GM04503 (cell line): ENCODE data around the gene PCDH10.

Experiments
- DNase-seq: peaks from one replicate; pipeline ENCODE4 v3.0.0-alpha.2; 2012; ENCODE audit warnings: low read depth

PCDH10 gene, protein sequence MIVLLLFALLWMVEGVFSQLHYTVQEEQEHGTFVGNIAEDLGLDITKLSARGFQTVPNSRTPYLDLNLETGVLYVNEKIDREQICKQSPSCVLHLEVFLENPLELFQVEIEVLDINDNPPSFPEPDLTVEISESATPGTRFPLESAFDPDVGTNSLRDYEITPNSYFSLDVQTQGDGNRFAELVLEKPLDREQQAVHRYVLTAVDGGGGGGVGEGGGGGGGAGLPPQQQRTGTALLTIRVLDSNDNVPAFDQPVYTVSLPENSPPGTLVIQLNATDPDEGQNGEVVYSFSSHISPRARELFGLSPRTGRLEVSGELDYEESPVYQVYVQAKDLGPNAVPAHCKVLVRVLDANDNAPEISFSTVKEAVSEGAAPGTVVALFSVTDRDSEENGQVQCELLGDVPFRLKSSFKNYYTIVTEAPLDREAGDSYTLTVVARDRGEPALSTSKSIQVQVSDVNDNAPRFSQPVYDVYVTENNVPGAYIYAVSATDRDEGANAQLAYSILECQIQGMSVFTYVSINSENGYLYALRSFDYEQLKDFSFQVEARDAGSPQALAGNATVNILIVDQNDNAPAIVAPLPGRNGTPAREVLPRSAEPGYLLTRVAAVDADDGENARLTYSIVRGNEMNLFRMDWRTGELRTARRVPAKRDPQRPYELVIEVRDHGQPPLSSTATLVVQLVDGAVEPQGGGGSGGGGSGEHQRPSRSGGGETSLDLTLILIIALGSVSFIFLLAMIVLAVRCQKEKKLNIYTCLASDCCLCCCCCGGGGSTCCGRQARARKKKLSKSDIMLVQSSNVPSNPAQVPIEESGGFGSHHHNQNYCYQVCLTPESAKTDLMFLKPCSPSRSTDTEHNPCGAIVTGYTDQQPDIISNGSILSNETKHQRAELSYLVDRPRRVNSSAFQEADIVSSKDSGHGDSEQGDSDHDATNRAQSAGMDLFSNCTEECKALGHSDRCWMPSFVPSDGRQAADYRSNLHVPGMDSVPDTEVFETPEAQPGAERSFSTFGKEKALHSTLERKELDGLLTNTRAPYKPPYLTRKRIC

DNA sequence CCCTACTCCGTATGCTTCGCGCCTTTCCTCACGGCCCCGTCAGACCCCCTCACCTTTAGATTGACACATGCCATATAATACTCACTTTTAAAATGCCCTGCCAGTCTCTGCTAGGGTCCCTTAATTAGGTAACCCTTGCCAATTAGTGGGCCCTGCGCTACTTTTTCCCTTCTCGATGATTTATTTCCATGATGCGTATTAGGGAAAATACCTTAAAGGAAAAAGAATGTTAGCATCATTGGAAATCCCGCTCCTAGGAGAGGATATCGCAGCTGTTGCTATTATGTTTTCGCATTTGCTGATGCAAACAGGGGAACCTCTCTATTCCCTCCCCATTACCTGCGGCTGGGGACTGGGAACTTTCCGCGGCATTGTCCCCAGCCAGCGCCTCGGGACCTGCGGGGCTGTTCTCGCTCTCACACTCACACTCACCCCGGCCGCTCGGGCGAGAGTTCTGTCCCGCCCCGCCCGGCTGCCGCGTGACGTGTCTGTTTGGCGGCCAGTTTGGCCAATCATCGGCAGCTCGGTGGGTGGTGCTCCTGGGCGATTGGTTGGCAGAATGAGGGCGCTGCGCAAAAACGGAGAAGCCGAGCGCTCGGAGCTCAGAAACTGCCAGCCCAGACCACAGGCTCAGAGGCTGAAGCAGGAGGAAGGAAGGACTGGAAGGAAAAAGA lies at the start of gene PCDH10:
PCDH10 (plus strand) TSS at position 605 of the 674 bp plus-strand sequence. CDS start 847 bp downstream, outside the sequence.
- peak; percentile 71 for DNase-seq

DNA sequence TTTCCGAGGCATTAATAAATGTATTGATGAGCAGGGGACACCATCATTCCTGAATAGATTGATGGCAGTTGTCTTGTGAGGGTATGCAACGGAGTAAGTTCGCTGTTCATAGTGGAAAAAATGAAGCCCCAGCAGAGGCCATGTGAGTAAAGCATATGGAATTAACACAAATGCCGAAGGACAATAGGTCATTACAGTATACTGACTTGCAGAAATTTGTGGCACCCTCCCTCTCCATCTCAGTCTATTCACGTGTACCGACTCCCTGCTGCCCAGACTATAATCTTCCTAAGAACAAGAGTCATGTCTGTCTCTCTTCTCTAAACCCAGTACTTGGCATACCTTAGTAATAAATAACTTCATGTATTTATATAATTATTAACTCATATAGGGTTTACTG lies 47.1 kb upstream of the PCDH10 start:
- DNase-seq: no peak

- DNase-seq: no peak
Observed at GRCh38 chr4:133102612-133103409, 46.3 kb upstream of the PCDH10 start.

DNA sequence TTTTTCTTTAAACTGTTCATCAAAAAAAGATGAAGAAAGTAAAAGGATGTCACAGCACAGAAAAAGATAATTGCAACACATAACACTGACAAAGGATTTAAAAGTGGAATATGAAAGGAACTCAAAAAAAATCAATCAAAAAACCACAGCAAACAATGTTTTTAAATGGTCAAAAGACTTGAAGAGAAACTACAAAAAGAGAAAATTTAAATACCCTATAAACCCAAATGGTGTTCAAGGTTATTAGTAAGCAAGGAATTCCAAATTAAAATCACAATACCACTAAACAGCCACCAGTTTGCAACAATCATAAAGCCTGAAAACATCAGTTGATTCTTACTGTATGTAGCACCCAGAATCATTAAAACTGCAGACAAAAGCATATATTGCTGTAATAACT lies 36.5 kb upstream of the PCDH10 start:
- DNase-seq: no peak

DNA sequence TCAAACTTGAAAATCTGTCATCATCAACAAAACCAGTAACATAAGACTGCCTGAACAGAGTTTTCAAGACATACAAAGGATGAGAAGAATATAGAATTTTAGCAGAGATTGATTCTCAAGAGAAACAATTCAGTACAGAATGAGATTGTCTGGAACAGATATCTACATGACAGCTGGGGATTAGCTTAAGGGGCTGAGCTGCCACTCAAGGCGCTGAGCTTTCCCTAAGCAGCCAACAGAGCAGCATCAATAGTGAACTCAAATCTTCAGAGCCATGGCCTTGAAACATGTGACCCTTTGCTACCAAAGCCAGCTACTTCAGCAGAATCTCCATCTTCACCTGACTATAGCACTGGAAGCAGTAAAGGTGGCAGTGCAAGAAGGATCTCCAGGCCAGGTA lies 24.3 kb upstream of the PCDH10 start:
- DNase-seq: no peak

DNA sequence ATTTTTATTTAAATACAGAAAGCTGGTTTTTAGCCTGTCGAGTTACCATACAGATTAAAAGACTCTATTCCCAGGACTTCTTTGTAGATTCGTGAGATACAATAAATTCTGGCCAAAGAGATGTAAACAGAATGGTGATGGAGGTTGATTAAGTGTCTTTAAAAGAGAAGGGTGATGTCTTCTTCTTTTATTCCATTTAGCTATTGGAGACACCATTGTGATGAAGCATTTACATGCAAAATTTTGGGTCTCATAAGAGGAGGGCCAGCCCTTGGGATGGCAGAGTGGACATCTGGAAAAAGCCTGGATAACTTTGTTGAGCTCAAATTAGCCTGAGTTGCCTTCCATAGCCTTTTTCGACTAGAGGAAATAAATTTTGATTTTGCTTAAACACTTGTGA lies 21.6 kb upstream of the PCDH10 start:
- no peak for DNase-seq

GRCh38 chr4:133129237-133129636 lies 19.9 kb upstream of the PCDH10 start:
- DNase-seq: no peak

DNA sequence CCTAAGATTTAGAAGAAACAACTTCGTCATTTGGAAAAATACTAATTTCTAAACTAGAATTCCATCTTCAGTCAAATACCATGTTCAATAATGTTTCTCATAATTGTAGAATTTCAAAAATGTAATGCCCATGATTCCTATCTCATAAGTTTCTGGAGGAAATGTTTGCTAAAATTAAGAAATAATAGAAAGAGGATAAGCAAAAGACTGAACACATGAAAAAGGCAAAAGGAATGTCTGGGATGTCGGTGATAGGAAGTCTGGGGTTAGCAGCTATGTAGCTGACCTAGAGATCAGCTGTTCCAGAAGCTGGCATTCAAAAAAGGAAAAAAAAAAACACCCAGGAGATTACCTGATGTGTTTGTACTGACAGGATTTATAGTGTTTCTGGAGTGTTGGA lies 18.9 kb upstream of the PCDH10 start:
- no peak for DNase-seq

- no peak for DNase-seq
Observed at GRCh38 chr4:133131829-133132460, 17.1 kb upstream of the PCDH10 start.

- no peak for DNase-seq
Observed at GRCh38 chr4:133136833-133137232, 12.3 kb upstream of the PCDH10 start.

- DNase-seq: no peak
Observed at GRCh38 chr4:133137571-133137970, 11.5 kb upstream of the PCDH10 start.

- DNase-seq: no peak
Observed at GRCh38 chr4:133143775-133144430, 5.2 kb upstream of the PCDH10 start.

- DNase-seq: no peak
Observed at GRCh38 chr4:133145241-133145640, 3.9 kb upstream of the PCDH10 start.

DNA sequence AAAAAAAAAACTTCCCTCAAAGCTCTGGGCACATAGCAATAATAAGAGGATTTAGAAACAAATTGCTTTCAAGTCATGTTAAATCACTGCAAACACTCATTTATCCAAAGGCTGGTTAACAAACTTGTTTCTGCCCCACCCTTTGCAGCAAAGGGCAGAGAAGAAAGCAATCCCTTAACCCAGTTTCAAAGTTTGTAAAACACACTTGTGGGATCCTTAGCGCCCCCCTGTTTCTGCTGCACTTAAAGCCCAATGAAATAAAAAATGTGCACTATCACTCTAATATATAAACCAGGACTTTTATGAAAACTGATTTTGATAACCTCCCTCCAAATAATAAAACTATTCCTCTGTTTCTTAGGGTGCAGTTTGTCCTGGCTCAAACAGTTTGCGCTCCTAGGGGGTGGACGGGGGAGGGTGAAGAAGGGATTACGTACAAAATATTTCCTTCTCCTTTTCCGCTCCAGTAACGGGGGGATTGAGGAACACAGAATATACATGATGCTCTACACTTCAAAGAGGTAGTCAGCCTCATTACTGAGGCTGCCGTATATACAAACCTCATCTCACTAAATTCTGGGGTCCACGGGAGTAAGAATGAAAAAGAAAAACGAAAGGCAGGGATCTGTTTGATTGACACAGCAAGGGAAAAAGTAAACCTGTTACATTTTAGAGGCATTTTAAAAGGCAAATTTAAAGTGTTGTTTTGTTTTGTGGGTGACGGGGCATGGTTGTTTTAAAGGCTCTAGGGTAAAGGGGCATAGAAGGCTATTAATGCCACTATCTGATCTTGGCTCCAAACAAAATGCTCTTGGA lies 3.1 kb upstream of the PCDH10 start:
- DNase-seq: no peak

DNA sequence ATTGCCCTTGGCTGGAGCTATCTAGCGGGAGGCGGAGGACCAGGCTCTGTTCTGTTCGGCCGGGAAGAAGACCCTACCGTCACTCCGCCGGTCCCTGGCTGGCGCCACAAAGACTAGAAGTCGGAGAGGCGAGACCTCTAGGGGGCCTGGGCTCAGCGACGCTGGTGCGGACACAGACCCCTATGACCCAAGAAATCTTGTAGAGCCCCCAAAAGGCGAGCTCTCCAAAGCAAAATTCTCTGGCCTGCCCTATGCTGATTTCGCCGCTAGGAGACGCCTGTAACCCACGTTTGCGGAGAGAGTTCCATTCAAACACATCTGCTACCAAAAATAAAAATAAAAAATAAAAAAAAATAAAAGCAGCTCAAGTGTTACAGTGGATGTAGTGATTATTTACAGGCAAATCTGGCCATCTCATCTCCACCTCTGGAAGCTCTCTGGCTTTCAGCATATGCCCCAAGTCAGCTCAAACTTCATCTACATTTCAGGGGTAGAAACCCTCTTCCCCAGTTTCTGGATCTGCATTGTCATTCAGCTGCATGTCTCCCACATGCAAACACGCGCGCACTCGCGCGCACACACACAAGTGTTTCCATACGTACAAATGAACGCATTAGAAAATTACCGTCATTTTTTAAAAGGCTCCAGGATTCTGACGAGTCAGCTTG lies 2.4 kb upstream of the PCDH10 start:
- DNase-seq: no peak

DNA sequence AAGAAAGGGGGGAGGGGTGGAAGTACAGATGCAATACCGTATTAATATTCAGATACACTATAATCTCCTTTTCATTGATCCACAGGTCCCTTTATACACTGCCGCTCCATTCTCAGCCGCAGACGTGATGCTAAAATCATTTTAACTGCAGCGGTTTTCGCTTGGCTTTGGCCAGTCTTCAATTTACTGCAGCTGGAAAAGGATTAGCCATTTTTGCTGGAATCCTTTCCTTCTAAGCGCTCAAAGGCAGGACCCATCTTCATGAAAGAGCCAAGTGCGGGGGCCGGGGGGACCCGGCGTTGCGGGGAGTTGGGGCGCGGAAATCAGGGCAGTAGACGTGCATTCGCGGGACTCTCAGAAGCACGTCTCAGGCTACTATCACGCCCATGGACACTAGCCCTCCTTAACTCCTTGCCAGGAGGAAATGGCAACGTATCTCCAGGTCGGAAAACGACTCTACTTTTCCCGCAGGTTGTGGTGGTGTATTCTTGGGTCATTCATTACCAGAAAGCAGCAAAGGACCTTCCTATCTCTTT lies 1.7 kb upstream of the PCDH10 start:
- no peak for DNase-seq

GRCh38 chr4:133147921-133148689 lies 989 bp upstream of the PCDH10 start:
- no peak for DNase-seq

DNA sequence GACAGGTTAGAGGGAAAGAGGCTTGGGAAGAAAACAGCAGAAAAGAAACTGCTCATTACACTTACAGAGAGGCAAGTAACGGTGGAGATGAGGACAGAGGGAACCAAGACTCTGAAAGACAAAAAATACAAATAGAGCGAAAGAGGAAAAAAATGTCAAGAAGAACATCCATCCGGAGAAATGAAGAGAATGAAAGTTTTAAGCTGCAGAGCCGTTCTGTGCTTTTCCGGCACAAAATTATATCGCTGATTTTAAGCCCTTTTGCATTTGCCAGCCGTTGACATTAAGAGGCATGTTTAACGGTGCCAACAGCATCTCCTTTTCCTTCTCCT lies 236 bp downstream of the PCDH10 start:
- no peak for DNase-seq
